Measurements from ENCODE around the gene MSI2. TPM values are rescaled to one million over a fixed set of nuclear protein-coding genes. Genes with fewer than 3 reads are reported as not detected.

MSI2 gene
- total RNA-seq, 4 donors from 2014 or later = 9.9 to 18.5 (median 13.8) TPM

DNA sequence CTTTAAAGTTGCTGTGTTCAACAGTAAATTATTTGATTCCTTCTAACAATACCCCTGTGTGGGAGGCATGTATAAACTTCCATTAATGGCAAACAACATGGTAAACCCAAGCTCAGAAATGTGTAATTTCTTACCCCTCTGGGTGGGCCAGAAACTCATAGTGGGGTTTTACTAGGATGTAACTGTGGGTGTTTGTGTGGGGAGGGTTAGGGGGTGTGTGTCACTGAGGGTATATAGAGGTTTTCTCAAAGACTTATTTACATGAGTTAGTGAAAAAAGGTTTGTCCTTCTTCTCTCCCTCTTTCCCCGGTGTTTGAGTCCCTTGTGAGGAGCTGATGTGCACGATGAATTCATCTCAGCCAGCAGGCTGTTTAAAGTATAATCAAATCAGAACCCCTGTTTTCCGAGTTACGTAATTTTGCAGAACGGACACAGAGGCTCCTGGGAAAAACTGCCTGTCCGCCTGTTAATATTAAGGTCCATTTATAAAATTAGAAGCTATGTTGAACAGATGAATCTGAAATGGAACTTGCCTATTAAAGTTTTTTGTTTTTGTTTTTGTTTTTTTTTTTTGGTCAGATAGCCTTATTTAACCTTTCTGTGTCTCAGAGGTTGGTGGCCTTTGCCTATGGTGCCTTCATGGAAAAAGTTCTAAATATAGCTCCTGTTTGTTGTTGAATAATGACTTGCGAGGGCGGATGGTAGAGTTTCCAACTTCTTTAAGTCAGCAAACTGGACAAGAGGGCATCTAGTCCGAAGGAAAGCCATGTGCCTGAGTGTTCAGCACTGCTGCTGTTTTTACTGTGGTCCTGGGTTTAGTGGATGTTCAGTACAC, 73.3 kb downstream of the MSI2 start:
- DNase-seq (ENCODE audit: low spot score in 2 of 2) = no peak
- 76 to 78% methylated on average over 9 of the region's 9 CpGs for WGBS, 2 donors
- intact Hi-C loops (cut with DNase I; ENCODE audit: low total_unique reads) = no loop called here
- no peak overlapping the region for H3K4me3 ChIP-seq (ENCODE audit: low read depth, poor library complexity, severe bottlenecking)
- TF ChIP-seq POLR2A (IDR thresholded peaks at IDR 0.05) = no peak
- TF ChIP-seq, protein P1, sequence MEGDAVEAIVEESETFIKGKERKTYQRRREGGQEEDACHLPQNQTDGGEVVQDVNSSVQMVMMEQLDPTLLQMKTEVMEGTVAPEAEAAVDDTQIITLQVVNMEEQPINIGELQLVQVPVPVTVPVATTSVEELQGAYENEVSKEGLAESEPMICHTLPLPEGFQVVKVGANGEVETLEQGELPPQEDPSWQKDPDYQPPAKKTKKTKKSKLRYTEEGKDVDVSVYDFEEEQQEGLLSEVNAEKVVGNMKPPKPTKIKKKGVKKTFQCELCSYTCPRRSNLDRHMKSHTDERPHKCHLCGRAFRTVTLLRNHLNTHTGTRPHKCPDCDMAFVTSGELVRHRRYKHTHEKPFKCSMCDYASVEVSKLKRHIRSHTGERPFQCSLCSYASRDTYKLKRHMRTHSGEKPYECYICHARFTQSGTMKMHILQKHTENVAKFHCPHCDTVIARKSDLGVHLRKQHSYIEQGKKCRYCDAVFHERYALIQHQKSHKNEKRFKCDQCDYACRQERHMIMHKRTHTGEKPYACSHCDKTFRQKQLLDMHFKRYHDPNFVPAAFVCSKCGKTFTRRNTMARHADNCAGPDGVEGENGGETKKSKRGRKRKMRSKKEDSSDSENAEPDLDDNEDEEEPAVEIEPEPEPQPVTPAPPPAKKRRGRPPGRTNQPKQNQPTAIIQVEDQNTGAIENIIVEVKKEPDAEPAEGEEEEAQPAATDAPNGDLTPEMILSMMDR (IDR thresholded peaks at IDR 0.05) = no peak

DNA sequence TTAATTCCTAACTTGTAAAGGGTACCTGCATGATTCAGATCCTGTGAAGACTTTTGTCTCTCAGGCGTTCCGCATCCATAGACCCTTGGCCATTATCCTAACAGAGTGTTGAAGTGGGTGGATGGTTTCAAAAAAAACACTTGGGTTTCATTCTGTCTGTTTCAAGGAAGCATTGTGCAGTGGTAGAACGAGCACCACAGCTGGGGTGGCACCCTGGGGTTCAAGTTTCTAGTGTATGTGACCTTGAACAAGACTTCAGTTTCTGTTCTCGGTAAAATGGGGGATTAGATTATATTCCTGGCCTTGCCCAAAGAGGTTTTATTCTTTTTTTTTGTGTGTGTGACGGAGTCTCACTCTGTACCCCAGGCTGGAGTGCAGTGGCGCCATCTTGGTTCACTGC, 74.3 kb downstream of the MSI2 start:
- WGBS, 2 donors = 98 to 100% methylated on average over 6 of the region's 6 CpGs
- H3K4me3 ChIP-seq (ENCODE audit: low read depth, poor library complexity, severe bottlenecking) = no peak overlapping the region
- no peak for DNase-seq (ENCODE audit: low spot score in 2 of 2)
- intact Hi-C loops (cut with DNase I; ENCODE audit: low total_unique reads) = no loop called here
- TF ChIP-seq POLR2A (IDR thresholded peaks at IDR 0.05) = no peak
- TF ChIP-seq, protein P1 (IDR thresholded peaks at IDR 0.05) = no peak

- TF ChIP-seq, protein P1 (IDR thresholded peaks at IDR 0.05) = no peak
- no peak for TF ChIP-seq POLR2A (IDR thresholded peaks at IDR 0.05)
- no peak overlapping the region for H3K4me3 ChIP-seq (ENCODE audit: low read depth, poor library complexity, severe bottlenecking)
- no peak for DNase-seq (ENCODE audit: low spot score in 2 of 2)
- WGBS, 2 donors = 88 to 91% methylated on average over 9 of the region's 9 CpGs
- intact Hi-C loops (cut with DNase I; ENCODE audit: low total_unique reads) = no loop called here
Observed at GRCh38 chr17:57331423-57331822, 75.1 kb downstream of the MSI2 start.

GRCh38 chr17:57332501-57332900, 76.2 kb downstream of the MSI2 start:
- 93 to 97% methylated on average over 5 of the region's 5 CpGs for WGBS, 2 donors
- DNase-seq (ENCODE audit: low spot score in 2 of 2) = no peak
- TF ChIP-seq, protein P1 (IDR thresholded peaks at IDR 0.05) = no peak
- TF ChIP-seq POLR2A (IDR thresholded peaks at IDR 0.05) = no peak
- H3K4me3 ChIP-seq (ENCODE audit: low read depth, poor library complexity, severe bottlenecking) = no peak overlapping the region
- intact Hi-C loops (cut with DNase I; ENCODE audit: low total_unique reads) = no loop called here

- 97 to 98% methylated on average over 7 of the region's 7 CpGs for WGBS, 2 donors
- DNase-seq (ENCODE audit: low spot score in 2 of 2) = no peak
- intact Hi-C loops (cut with DNase I; ENCODE audit: low total_unique reads) = no loop called here
Observed at GRCh38 chr17:57335195-57335792, 79.0 kb downstream of the MSI2 start.

More at GRCh38 chr17:57335195-57335792, 79.0 kb downstream of the MSI2 start:
- TF ChIP-seq POLR2A (IDR thresholded peaks at IDR 0.05) = no peak
- TF ChIP-seq, protein P1 (IDR thresholded peaks at IDR 0.05) = no peak
- H3K4me3 ChIP-seq (ENCODE audit: low read depth, poor library complexity, severe bottlenecking) = no peak overlapping the region
